ENCODE measurements around the gene MYO16. TPM values are rescaled to one million over a fixed set of nuclear protein-coding genes. Genes with fewer than 3 reads are reported as not detected.

The MYO16 gene
- polyA plus RNA-seq, 1 experiment = not detected

DNA sequence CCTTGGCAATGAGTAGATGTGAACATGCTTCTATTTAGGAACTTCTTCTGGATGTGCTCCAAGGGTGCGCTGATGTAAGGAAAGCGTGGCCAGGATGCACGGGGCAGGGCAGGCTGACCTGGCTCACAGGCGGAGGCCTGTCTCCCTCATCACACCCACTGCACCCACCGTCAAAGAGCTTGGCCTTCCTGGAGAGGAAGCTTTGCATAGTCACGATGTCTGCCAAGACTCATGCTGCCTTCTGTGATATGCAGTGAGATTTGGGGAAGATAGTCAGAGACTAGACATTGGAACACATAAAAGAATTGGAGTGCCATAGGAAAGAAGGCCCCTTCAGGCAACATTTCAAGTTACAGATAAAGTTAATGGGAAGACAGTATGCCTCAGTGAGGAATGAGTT, 82.0 kb downstream of the MYO16 start:
- H3K36me3 ChIP-seq (ENCODE audit: control insufficient read depth, insufficient read depth, low read length) = no peaks in the 10 kb centered on the region
- H3K27me3 ChIP-seq (ENCODE audit: control insufficient read depth, insufficient read depth, low read length) = no peaks in the 10 kb centered on the region
- CTCF ChIA-PET = no interaction called here
- TF ChIP-seq, protein P1, sequence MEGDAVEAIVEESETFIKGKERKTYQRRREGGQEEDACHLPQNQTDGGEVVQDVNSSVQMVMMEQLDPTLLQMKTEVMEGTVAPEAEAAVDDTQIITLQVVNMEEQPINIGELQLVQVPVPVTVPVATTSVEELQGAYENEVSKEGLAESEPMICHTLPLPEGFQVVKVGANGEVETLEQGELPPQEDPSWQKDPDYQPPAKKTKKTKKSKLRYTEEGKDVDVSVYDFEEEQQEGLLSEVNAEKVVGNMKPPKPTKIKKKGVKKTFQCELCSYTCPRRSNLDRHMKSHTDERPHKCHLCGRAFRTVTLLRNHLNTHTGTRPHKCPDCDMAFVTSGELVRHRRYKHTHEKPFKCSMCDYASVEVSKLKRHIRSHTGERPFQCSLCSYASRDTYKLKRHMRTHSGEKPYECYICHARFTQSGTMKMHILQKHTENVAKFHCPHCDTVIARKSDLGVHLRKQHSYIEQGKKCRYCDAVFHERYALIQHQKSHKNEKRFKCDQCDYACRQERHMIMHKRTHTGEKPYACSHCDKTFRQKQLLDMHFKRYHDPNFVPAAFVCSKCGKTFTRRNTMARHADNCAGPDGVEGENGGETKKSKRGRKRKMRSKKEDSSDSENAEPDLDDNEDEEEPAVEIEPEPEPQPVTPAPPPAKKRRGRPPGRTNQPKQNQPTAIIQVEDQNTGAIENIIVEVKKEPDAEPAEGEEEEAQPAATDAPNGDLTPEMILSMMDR (IDR thresholded peaks at IDR 0.05; ENCODE audit: insufficient read depth, low read depth, low read length) = no peak
- H3K4me3 ChIP-seq (ENCODE audit: low read depth, low read length) = no peak overlapping the region
- no peak for DNase-seq (ENCODE audit: low read depth)
- POLR2A ChIA-PET = no interaction called here

DNA sequence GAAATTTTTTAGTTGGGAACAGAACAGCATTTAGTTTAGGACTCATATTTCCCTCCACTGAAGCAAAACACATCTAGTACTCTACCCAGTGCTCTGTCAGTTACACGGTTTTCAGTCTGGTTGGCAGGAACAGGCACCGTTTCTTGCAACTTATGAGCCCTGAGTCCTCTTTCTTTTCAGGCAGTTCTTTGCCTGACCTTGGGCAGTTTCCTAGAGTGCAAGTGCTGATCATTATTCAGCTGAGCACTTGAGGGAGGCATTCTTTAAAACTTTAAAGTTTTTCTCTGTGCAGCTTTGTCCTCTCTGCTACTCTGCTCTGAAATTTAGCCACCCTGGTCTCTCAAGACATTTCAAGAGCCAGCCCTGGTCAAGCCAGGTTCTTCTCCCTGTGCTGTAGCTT, 96.1 kb downstream of the MYO16 start:
- no peak for DNase-seq (ENCODE audit: low read depth)
- Histone ChIP-seq H3K36me3 (ENCODE audit: control insufficient read depth, insufficient read depth, low read length) (no peaks in the 10 kb centered on the region), H3K4me3 (ENCODE audit: low read depth, low read length) (no peak overlapping the region), H3K27me3 (ENCODE audit: control insufficient read depth, insufficient read depth, low read length) (no peaks in the 10 kb centered on the region)
- CTCF ChIA-PET = no interaction called here
- POLR2A ChIA-PET = no interaction called here
- TF ChIP-seq, protein P1 (IDR thresholded peaks at IDR 0.05; ENCODE audit: insufficient read depth, low read depth, low read length) = no peak

GRCh38 chr13:108728370-108728769, 99.0 kb downstream of the MYO16 start:
- no peak for DNase-seq (ENCODE audit: low read depth)
- TF ChIP-seq, protein P1 (IDR thresholded peaks at IDR 0.05; ENCODE audit: insufficient read depth, low read depth, low read length) = no peak
- Histone ChIP-seq H3K4me3 (ENCODE audit: low read depth, low read length) (no peak overlapping the region), H3K36me3 (ENCODE audit: control insufficient read depth, insufficient read depth, low read length) (no peaks in the 10 kb centered on the region), H3K27me3 (ENCODE audit: control insufficient read depth, insufficient read depth, low read length) (no peaks in the 10 kb centered on the region)
- ChIA-PET POLR2A (no interaction called here), CTCF (no interaction called here)

- no peak for DNase-seq (ENCODE audit: low read depth)
- H3K4me3 ChIP-seq (ENCODE audit: low read depth, low read length) = no peak overlapping the region
- TF ChIP-seq, protein P1 (IDR thresholded peaks at IDR 0.05; ENCODE audit: insufficient read depth, low read depth, low read length) = no peak
- H3K36me3 ChIP-seq (ENCODE audit: control insufficient read depth, insufficient read depth, low read length) = no peaks in the 10 kb centered on the region
- POLR2A ChIA-PET = no interaction called here
- no peaks in the 10 kb centered on the region for H3K27me3 ChIP-seq (ENCODE audit: control insufficient read depth, insufficient read depth, low read length)
- CTCF ChIA-PET = interaction anchor here (0.6 kb wide), 1 partner anchor 1736 kb away, joined by 3 read pairs; no protein-coding TSS in a partner anchor
Measured at GRCh38 chr13:108733022-108733560, 103.7 kb downstream of the MYO16 start.

DNA sequence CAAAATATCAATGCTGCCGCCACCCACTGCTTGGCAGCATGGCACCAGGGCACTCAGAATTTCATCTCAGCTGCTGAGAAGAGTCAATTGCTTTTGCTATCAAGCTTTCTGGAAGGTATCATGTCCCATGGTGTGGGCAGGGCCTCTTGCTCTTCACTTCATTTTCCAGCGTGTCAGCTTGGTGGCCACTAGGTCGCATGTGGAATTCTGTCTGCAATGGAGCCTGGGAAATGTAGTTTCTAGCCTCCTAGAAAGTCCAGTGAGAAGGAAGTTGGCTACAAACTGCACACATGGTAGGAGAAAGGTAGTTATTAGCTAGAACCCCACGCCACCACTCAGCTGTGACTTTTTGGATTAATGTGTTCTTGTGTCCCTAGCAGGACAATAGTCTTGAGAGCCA, 105.3 kb downstream of the MYO16 start:
- POLR2A ChIA-PET = no interaction called here
- Histone ChIP-seq H3K36me3 (ENCODE audit: control insufficient read depth, insufficient read depth, low read length) (no peaks in the 10 kb centered on the region), H3K27me3 (ENCODE audit: control insufficient read depth, insufficient read depth, low read length) (no peaks in the 10 kb centered on the region), H3K4me3 (ENCODE audit: low read depth, low read length) (no peak overlapping the region)
- TF ChIP-seq, protein P1 (IDR thresholded peaks at IDR 0.05; ENCODE audit: insufficient read depth, low read depth, low read length) = no peak
- CTCF ChIA-PET = no interaction called here
- DNase-seq (ENCODE audit: low read depth) = no peak

All from BJ (cell line).